GM19099 (cell line): ENCODE measurements around the gene AKT1S1.

Experiments used
- POLR2A ChIP-seq: IDR thresholded peaks from 3 replicates; pipeline ENCODE4 v1.6.1; 2011; ENCODE audit warnings: low read depth; ENCODE audit not compliant: insufficient read length; ENCODE audit errors: extremely low read depth

Gene AKT1S1

GRCh38 chr19:49869484-49870308 is 7.5 kb downstream of the AKT1S1 start:
- TF ChIP-seq POLR2A = peak; percentile 65

- no peak for TF ChIP-seq POLR2A
Measured at GRCh38 chr19:49869009-49869483, 8.1 kb downstream of the AKT1S1 start.

GRCh38 chr19:49866933-49867782 is 10.0 kb downstream of the AKT1S1 start, which contains the start of gene PNKP:
TSS of gene PNKP (minus strand) at chr19:49867576. CDS start at chr19:49867204, 372 bp downstream.
- peak; percentile 86 for TF ChIP-seq POLR2A

- no peak for TF ChIP-seq POLR2A
Measured at GRCh38 chr19:49864890-49865289, 12.3 kb downstream of the AKT1S1 start.

GRCh38 chr19:49863935-49864320 is 13.2 kb downstream of the AKT1S1 start:
- TF ChIP-seq POLR2A = no peak

GRCh38 chr19:49863254-49863934 is 13.8 kb downstream of the AKT1S1 start:
- no peak for TF ChIP-seq POLR2A

GRCh38 chr19:49862391-49863253 is 14.5 kb downstream of the AKT1S1 start:
- no peak for TF ChIP-seq POLR2A

- no peak for TF ChIP-seq POLR2A
Measured at GRCh38 chr19:49861541-49862378, 15.4 kb downstream of the AKT1S1 start.

GRCh38 chr19:49861107-49861506 is 16.0 kb downstream of the AKT1S1 start:
- TF ChIP-seq POLR2A = no peak

GRCh38 chr19:49860336-49861102 is 16.6 kb downstream of the AKT1S1 start:
- no peak for TF ChIP-seq POLR2A

GRCh38 chr19:49859682-49860335 is 17.3 kb downstream of the AKT1S1 start:
- TF ChIP-seq POLR2A = no peak
